Putamen (tissue), 1 donor: ENCODE results near the gene HABP2.

ENCODE experiments used
- DNase-seq: peaks from one replicate; pipeline ENCODE4 v3.0.0-alpha.2; 2016; ENCODE audit warnings: low spot score

Gene HABP2

GRCh38 chr10:113527211-113527906, 25.5 kb upstream of the HABP2 start:
- DNase-seq = no peak

DNA sequence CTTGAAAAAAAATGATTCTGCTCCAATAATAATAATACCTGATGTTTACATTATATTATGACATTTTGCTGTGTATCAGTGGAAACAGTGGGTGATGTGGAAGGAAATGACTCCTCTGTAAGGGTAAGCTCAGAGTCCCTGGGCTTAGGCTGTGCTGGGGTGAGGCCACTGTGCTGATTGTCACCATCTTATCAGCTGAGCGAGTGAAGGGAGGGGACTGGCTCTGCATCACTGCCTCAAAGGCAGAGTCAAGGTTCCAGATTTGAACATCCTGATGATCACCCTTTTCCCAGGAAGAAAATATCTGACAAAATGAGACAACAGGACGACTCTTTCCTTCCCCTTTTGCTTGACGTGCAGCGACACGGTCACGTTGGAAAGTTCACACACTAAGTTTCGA, 24.0 kb upstream of the HABP2 start:
- no peak for DNase-seq

DNA sequence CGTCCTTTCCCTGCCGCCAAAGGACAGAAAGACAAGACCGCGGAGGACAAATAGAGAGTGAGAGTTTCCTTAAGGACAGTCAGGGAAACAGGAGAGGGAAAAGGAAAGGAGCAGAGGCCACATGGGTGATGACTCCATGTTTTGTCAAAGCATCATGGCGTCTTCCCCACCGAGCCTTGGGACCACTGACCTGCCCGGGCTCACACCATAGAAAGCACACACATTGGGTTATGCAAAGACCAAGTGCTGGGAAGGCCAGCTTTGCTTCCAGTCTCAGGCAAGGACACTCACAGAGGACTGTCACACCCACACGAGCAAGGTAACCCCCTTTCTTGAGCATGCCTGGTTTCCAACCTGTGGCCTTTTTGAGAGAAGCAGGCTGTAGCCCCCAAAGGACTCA, 23.3 kb upstream of the HABP2 start:
- no peak for DNase-seq

DNA sequence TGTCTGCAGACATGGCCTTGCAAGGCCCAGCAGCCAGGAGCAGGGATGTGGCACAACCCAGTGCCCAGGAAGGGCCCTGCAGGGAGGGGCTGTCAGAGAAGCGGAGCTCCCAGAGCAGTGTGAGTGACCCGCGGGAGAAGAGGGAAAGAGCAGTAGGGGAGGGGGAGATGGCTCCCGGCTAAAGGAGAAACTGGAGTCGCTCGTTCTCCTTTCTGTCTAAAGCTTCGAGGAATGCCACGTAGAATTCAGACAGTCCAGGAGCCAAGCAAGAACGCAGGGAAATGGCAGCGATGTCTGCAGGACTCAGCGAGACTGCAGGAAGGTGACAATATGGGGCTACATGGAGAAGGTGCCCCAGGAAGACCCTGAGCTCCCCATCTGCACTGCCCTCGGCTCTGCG, 22.4 kb upstream of the HABP2 start:
- DNase-seq = no peak

- no peak for DNase-seq
These were observed 20.1 kb upstream of the HABP2 start for GRCh38 chr10:113532724-113533123.

DNA sequence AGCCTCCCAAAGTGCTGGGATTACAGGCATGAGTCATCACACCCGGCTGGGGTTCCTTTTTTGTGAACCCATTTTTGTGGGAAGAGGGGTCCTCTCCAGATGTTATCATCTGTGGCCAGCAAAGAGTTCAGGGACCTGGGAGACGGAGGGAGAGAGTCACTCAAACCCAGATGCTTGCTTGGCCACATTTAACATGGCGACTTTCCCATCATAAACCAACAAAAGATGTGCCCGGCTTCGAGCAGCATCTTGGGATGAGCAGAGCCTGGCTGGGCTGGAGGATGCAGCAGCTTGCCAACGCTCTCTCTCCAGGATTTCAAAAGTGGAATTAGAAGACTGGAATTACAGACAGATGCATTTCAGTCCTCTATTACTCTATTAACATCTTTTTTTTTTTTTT, 19.1 kb upstream of the HABP2 start:
- no peak for DNase-seq

DNA sequence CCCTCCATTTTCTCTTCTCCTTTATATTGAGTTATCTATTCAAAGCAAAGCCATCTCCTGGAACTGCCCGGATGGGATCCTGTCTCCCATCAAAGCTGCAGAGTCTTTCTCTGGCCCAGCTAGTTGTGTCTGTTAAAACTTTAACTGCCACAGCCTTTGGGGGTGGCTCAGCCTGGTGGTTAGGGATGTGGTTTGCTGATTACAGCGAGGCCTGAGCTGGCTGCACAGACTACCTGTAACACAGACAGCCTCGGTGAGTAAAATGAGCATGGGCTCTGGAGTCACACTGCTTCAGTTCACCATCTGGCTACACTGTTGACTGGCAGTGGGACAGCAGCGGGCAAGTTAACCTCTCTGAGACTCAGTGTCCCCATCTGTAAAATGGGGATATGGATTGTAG, 18.4 kb upstream of the HABP2 start:
- no peak for DNase-seq

GRCh38 chr10:113537672-113538071, 15.2 kb upstream of the HABP2 start:
- DNase-seq = no peak

GRCh38 chr10:113538151-113538550, 14.7 kb upstream of the HABP2 start:
- no peak for DNase-seq

DNA sequence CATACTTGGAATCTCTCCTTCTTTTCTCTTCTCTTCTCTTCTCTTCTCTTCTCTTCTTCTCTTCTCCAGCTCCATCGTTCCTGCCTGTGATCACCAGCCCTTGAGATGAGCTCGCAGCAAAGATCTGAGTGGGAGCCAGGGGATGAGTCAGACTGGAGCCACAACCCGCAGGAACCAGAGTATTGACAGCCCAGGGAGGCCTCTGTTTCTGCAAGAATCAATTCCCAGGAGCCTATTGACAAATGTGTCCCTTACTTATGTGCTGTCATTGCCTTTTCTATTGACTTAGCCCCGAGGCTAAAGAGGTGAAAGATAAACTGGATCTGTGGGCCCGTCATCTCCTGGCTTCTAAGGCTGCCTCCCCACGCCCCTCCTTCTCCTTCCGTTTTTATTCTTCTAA, 13.1 kb upstream of the HABP2 start:
- peak; percentile 7 for DNase-seq

DNA sequence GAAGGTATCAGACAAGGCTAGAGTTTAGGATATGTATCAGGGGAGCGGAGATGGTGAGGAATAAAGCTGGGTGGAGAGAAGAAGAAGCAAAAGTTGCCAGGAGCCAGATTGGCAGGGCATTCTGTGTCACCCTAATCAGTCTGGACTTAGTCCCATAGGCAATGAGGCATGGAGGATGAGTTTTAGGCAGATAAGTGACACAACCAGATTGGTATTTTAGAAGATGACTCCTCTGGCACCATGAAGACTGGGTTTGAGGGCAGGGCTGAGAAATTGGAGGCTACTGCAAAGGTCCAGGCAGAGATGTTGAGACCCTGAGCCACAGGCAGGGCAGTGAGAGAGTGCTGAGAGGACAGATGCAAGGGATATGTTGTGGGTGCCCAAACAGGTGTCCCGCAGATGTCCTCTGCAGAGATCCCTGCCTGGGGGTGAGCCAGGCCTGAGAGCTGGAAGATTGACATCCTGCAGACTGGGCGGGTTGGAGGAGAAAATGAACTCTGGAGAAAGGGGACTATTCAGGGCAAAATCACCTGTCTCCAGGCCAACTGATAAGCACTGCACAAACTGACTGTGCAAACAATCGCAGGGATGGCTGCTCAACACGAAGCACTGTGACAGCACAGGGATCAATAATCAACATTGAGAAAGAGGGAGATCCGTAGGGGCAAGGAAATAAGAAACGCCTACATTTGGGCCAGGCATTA, 11.9 kb upstream of the HABP2 start:
- no peak for DNase-seq

GRCh38 chr10:113541549-113541927, 11.3 kb upstream of the HABP2 start:
- no peak for DNase-seq

GRCh38 chr10:113543107-113543955, 9.5 kb upstream of the HABP2 start:
- DNase-seq = no peak

GRCh38 chr10:113544392-113544791, 8.5 kb upstream of the HABP2 start:
- DNase-seq = no peak

- DNase-seq = no peak
These were observed 5.4 kb upstream of the HABP2 start for GRCh38 chr10:113547426-113547825.

- no peak for DNase-seq
These were observed 3.0 kb upstream of the HABP2 start for GRCh38 chr10:113549856-113550255.

DNA sequence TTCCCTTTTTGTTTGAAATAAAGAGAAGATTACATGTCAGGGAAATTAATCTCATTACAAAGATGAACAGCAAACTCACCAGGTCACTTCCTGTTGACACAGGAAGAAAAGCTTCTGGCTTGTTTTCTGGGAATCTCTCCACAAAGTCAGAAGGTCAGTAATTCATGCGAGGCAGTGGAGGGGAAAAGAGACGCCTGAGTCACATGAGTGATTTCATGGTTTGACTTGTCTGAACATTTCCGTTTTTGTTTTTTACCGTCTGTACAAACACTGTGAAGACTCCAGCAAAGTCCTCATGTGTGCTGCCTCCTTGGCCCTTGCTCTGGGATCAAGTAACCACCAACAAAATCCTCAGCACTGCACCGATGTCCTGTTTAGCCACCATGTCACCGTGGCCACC, 2.5 kb upstream of the HABP2 start:
- DNase-seq = no peak

DNA sequence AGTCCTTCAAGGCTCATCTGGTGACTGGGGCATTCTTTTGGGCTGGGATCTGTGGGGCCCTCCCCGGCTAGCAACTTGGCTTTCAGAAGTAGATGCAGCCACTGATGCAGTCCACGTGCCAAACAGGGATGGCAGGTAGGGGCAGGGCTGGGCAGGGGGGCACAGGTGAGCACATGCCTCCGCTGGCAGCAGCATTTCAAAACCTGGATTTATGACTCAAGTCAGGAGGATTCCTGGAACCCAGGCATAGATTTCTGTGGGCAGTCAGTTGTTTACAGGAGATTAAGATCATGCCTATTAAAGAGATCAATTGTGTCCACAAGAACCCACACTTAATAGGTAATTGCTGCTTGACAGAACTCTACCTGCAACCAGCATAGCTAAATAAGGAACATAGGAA, 839 bp upstream of the HABP2 start:
- DNase-seq = no peak

- DNase-seq = no peak
These were observed 296 bp downstream of the HABP2 start for GRCh38 chr10:113553149-113553548.

DNA sequence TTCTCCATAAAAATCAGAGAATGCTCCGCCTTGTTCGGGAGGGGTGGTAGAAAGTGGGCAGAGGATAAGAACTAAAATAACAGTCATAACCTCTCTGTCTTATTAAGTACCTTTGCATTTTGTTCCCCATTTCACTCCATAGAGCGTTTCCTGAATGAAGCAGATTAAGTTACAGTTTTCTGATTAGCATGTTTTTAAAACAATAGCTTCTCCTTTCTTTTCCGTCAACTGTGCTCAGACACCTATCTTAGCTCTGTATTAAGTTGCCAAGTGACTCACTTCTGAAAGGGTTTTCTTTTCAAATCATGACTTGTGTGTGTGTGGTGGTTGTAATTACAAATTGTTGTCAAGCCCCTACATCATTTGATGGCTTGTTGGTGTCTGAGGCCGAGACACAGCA, 1.4 kb downstream of the HABP2 start:
- no peak for DNase-seq

- no peak for DNase-seq
These were observed 2.4 kb downstream of the HABP2 start for GRCh38 chr10:113555245-113555644.

DNA sequence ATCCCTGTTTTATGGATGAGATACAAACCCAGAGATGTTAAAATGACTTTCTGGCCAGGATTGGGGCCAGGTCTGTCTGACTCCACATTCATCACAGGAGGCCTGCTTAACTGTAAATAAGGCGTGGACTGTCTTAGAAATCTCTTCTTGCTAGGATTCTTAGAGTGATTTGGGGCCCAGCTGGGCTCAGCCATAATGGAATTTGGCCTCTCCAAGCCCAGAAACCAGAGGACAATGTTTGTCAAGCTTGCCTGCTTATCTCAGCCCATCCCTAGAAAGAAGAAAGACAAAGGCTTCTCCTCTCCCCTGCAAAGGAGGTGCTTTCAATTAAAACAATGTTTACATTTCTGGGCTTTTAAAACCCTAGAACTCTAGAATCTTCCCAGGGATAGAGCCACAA, 2.9 kb downstream of the HABP2 start:
- DNase-seq = no peak

GRCh38 chr10:113557424-113557862, 4.6 kb downstream of the HABP2 start:
- no peak for DNase-seq
